ENCODE measurements around the gene UBAC1.

UBAC1 gene

GRCh38 chr9:136009516-136009915, 48.3 kb upstream of the UBAC1 start:
- no peak overlapping the region for H3K27ac ChIP-seq (ENCODE audit: low read length, poor library complexity, severe bottlenecking)
- H3K14ac ChIP-seq (ENCODE audit: low read length in 2 of 2): peak overlapping the region in 1 of 2 experiments; percentile 91
- peak overlapping the region in 1 of 2 experiments; percentile 77 for H3K4ac ChIP-seq (ENCODE audit: low read depth in 1 of 2, low read length in 2 of 2)
- peaks cover 3 to 85% of the 10 kb centered on the region in 2 experiments for H3K36me3 ChIP-seq (ENCODE audit: control insufficient read depth in 1 of 2, insufficient read depth in 2 of 2, low read depth in 1 of 2, low read length in 2 of 2)
- H4K91ac ChIP-seq (ENCODE audit: low read length): peak overlapping the region; percentile 97
- WGBS: 94% methylated on average over 16 of the region's 16 CpGs
- DNase-seq: no peak
- peak overlapping the region; percentile 30 for H2BK15ac ChIP-seq (ENCODE audit: low read depth, poor library complexity, severe bottlenecking)
- no peak overlapping the region for H3K4me2 ChIP-seq (ENCODE audit: low read length, poor library complexity, severe bottlenecking)
- H2BK12ac ChIP-seq (ENCODE audit: low read length in 2 of 2): peak overlapping the region; percentile 20 to 99
- H3K4me1 ChIP-seq (ENCODE audit: control insufficient read depth, insufficient read depth, low read depth, low read length): peaks cover 50% of the 10 kb centered on the region
- peaks cover 49% of the 10 kb centered on the region for H3K79me1 ChIP-seq (replicated peaks; ENCODE audit: low read length, poor library complexity, severe bottlenecking)
- H3K4me3 ChIP-seq (ENCODE audit: insufficient read depth in 1 of 2, low read depth in 1 of 2, low read length in 2 of 2): no peak overlapping the region
- H3K23ac ChIP-seq (ENCODE audit: low read length in 2 of 2): peak overlapping the region in 1 of 2 experiments; percentile 41
- H3K27me3 ChIP-seq (ENCODE audit: control insufficient read depth in 1 of 2, insufficient read depth in 1 of 2, low read length in 2 of 2): no peaks in the 10 kb centered on the region
- peak overlapping the region; percentile 95 for H4K8ac ChIP-seq (ENCODE audit: low read length)
- H2BK120ac ChIP-seq (ENCODE audit: low read depth, low read length): peak overlapping the region; percentile 4
- H2BK5ac ChIP-seq (ENCODE audit: low read depth, low read length, poor library complexity, severe bottlenecking): no peak overlapping the region
- no peak overlapping the region for H2AFZ ChIP-seq (ENCODE audit: low read depth, low read length)
- H3K9me3 ChIP-seq (ENCODE audit: control insufficient read depth, low read length): no peaks in the 10 kb centered on the region
- no peak overlapping the region for H2AK5ac ChIP-seq (ENCODE audit: low read length, severe bottlenecking)
- H3K18ac ChIP-seq (ENCODE audit: low read depth in 1 of 2, low read length in 2 of 2): peak overlapping the region; percentile 87 to 93
- no peak overlapping the region for H3K9ac ChIP-seq (ENCODE audit: low read length)

GRCh38 chr9:136008693-136008997, 47.5 kb upstream of the UBAC1 start:
- no peak overlapping the region for H3K27ac ChIP-seq (ENCODE audit: low read length, poor library complexity, severe bottlenecking)
- peak overlapping the region; percentile 86 for H2BK120ac ChIP-seq (ENCODE audit: low read depth, low read length)
- H3K27me3 ChIP-seq (ENCODE audit: control insufficient read depth in 1 of 2, insufficient read depth in 1 of 2, low read length in 2 of 2): no peaks in the 10 kb centered on the region
- no peak overlapping the region for H3K9ac ChIP-seq (ENCODE audit: low read length)
- peak overlapping the region; percentile 84 for H2BK15ac ChIP-seq (ENCODE audit: low read depth, poor library complexity, severe bottlenecking)
- DNase-seq: no peak
- 28% methylated on average over 17 of the region's 21 CpGs for WGBS
- peak overlapping the region; percentile 77 to 87 for H3K4ac ChIP-seq (ENCODE audit: low read depth in 1 of 2, low read length in 2 of 2)
- no peak overlapping the region for H3K4me2 ChIP-seq (ENCODE audit: low read length, poor library complexity, severe bottlenecking)
- H3K14ac ChIP-seq (ENCODE audit: low read length in 2 of 2): peak overlapping the region in 1 of 2 experiments; percentile 96
- peak overlapping the region in 1 of 2 experiments; percentile 85 for H3K23ac ChIP-seq (ENCODE audit: low read length in 2 of 2)
- peaks cover 43% of the 10 kb centered on the region for H3K79me1 ChIP-seq (replicated peaks; ENCODE audit: low read length, poor library complexity, severe bottlenecking)
- H4K91ac ChIP-seq (ENCODE audit: low read length): peak overlapping the region; percentile 97
- no peak overlapping the region for H2AFZ ChIP-seq (ENCODE audit: low read depth, low read length)
- peak overlapping the region; percentile 95 for H4K8ac ChIP-seq (ENCODE audit: low read length)
- no peak overlapping the region for H2AK5ac ChIP-seq (ENCODE audit: low read length, severe bottlenecking)
- peak overlapping the region; percentile 92 to 99 for H2BK12ac ChIP-seq (ENCODE audit: low read length in 2 of 2)
- peaks cover 3 to 79% of the 10 kb centered on the region in 2 experiments for H3K36me3 ChIP-seq (ENCODE audit: control insufficient read depth in 1 of 2, insufficient read depth in 2 of 2, low read depth in 1 of 2, low read length in 2 of 2)
- peak overlapping the region; percentile 89 to 93 for H3K18ac ChIP-seq (ENCODE audit: low read depth in 1 of 2, low read length in 2 of 2)
- no peak overlapping the region for H3K4me3 ChIP-seq (ENCODE audit: insufficient read depth in 1 of 2, low read depth in 1 of 2, low read length in 2 of 2)
- H2BK5ac ChIP-seq (ENCODE audit: low read depth, low read length, poor library complexity, severe bottlenecking): no peak overlapping the region
- H3K4me1 ChIP-seq (ENCODE audit: control insufficient read depth, insufficient read depth, low read depth, low read length): peaks cover 56% of the 10 kb centered on the region
- no peaks in the 10 kb centered on the region for H3K9me3 ChIP-seq (ENCODE audit: control insufficient read depth, low read length)

DNA sequence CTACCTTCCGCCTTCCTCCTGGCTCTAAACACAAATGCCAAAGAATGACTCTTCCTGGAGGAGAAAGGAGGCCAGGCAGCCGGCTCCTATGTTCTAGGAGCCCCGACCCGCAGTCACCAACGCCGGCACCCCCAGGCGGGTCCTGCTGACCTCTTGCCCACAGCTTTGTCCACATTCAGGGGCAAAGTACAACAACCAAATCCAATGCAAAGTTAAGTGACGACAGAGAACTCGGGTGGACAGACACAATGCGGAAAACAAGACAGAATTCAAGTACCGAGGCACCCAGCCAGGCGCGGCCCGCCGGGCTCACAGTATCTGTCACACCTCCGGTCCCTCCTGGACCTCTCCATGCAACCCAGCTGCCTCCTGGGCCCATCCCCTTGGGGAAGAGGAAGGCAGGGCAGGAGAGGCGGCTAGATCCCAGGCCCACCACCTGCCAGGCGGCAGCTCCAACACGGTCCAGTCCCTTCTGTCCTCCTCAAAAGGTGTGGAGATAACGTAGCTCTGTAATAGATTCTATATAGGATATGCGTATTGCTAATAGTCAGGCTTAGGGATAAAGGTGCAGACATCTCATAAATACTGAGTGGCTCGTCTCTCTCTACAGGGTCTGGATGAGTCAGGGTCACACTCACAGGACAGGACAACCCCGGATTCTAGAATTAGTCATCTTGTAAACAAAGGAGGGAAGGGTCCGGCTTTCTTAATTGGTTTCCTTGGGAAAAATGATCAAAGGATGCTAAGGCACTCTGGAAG, 46.9 kb upstream of the UBAC1 start:
- Histone ChIP-seq H3K14ac (ENCODE audit: low read length in 2 of 2) (peak overlapping the region in 1 of 2 experiments; percentile 98), H3K79me1 (replicated peaks; ENCODE audit: low read length, poor library complexity, severe bottlenecking) (peaks cover 38% of the 10 kb centered on the region), H4K8ac (ENCODE audit: low read length) (peak overlapping the region; percentile 93), H3K9me3 (ENCODE audit: control insufficient read depth, low read length) (no peaks in the 10 kb centered on the region), H2BK15ac (ENCODE audit: low read depth, poor library complexity, severe bottlenecking) (peak overlapping the region; percentile 60), H2AK5ac (ENCODE audit: low read length, severe bottlenecking) (no peak overlapping the region), H3K27me3 (ENCODE audit: control insufficient read depth in 1 of 2, insufficient read depth in 1 of 2, low read length in 2 of 2) (no peaks in the 10 kb centered on the region), H2BK120ac (ENCODE audit: low read depth, low read length) (peak overlapping the region; percentile 94), H2AFZ (ENCODE audit: low read depth, low read length) (no peak overlapping the region), H3K4me2 (ENCODE audit: low read length, poor library complexity, severe bottlenecking) (no peak overlapping the region), H2BK5ac (ENCODE audit: low read depth, low read length, poor library complexity, severe bottlenecking) (no peak overlapping the region), H3K9ac (ENCODE audit: low read length) (no peak overlapping the region), H3K27ac (ENCODE audit: low read length, poor library complexity, severe bottlenecking) (no peak overlapping the region), H3K36me3 (ENCODE audit: control insufficient read depth in 1 of 2, insufficient read depth in 2 of 2, low read depth in 1 of 2, low read length in 2 of 2) (peaks cover 3 to 73% of the 10 kb centered on the region in 2 experiments), H3K4me3 (ENCODE audit: insufficient read depth in 1 of 2, low read depth in 1 of 2, low read length in 2 of 2) (no peak overlapping the region), H3K4ac (ENCODE audit: low read depth in 1 of 2, low read length in 2 of 2) (peak overlapping the region; percentile 92 to 97), H4K91ac (ENCODE audit: low read length) (peak overlapping the region; percentile 98), H3K23ac (ENCODE audit: low read length in 2 of 2) (peak overlapping the region in 1 of 2 experiments; percentile 84), H3K4me1 (ENCODE audit: control insufficient read depth, insufficient read depth, low read depth, low read length) (peaks cover 57% of the 10 kb centered on the region), H3K18ac (ENCODE audit: low read depth in 1 of 2, low read length in 2 of 2) (peak overlapping the region; percentile 89 to 99), H2BK12ac (ENCODE audit: low read length in 2 of 2) (peak overlapping the region; percentile 80 to 98)
- WGBS: 50% methylated on average over 23 of the region's 24 CpGs
- peak; percentile 96 for DNase-seq

- H4K91ac ChIP-seq (ENCODE audit: low read length): peak overlapping the region; percentile 94
- H3K79me1 ChIP-seq (replicated peaks; ENCODE audit: low read length, poor library complexity, severe bottlenecking): peaks cover 35% of the 10 kb centered on the region
- H3K23ac ChIP-seq (ENCODE audit: low read length in 2 of 2): no peak overlapping the region
- H4K8ac ChIP-seq (ENCODE audit: low read length): peak overlapping the region; percentile 86
- H3K9ac ChIP-seq (ENCODE audit: low read length): no peak overlapping the region
- peak overlapping the region in 1 of 2 experiments; percentile 39 for H3K14ac ChIP-seq (ENCODE audit: low read length in 2 of 2)
- H2BK5ac ChIP-seq (ENCODE audit: low read depth, low read length, poor library complexity, severe bottlenecking): no peak overlapping the region
- no peak overlapping the region for H2AK5ac ChIP-seq (ENCODE audit: low read length, severe bottlenecking)
- H2BK15ac ChIP-seq (ENCODE audit: low read depth, poor library complexity, severe bottlenecking): peak overlapping the region; percentile 1
- H3K4me2 ChIP-seq (ENCODE audit: low read length, poor library complexity, severe bottlenecking): no peak overlapping the region
- H3K4me3 ChIP-seq (ENCODE audit: insufficient read depth in 1 of 2, low read depth in 1 of 2, low read length in 2 of 2): no peak overlapping the region
- no peak overlapping the region for H2AFZ ChIP-seq (ENCODE audit: low read depth, low read length)
- peak overlapping the region in 1 of 2 experiments; percentile 97 for H3K4ac ChIP-seq (ENCODE audit: low read depth in 1 of 2, low read length in 2 of 2)
- peak; percentile 51 for DNase-seq
- no peaks in the 10 kb centered on the region for H3K27me3 ChIP-seq (ENCODE audit: control insufficient read depth in 1 of 2, insufficient read depth in 1 of 2, low read length in 2 of 2)
- H3K18ac ChIP-seq (ENCODE audit: low read depth in 1 of 2, low read length in 2 of 2): peak overlapping the region; percentile 30 to 99
- peak overlapping the region in 1 of 2 experiments; percentile 98 for H2BK12ac ChIP-seq (ENCODE audit: low read length in 2 of 2)
- peaks cover 58% of the 10 kb centered on the region for H3K4me1 ChIP-seq (ENCODE audit: control insufficient read depth, insufficient read depth, low read depth, low read length)
- no peaks in the 10 kb centered on the region for H3K9me3 ChIP-seq (ENCODE audit: control insufficient read depth, low read length)
- 85% methylated on average over 36 of the region's 36 CpGs for WGBS
- no peak overlapping the region for H3K27ac ChIP-seq (ENCODE audit: low read length, poor library complexity, severe bottlenecking)
- H3K36me3 ChIP-seq (ENCODE audit: control insufficient read depth in 1 of 2, insufficient read depth in 2 of 2, low read depth in 1 of 2, low read length in 2 of 2): peaks cover 3 to 69% of the 10 kb centered on the region in 2 experiments
- H2BK120ac ChIP-seq (ENCODE audit: low read depth, low read length): peak overlapping the region; percentile 94
Measured at GRCh38 chr9:136007276-136007933, 46.2 kb upstream of the UBAC1 start.
